ENCODE data around the gene CRYBG1.
"Not testable (repeated sequence)": the region's sequence is repeated elsewhere in the genome, so short reads cannot be mapped to it uniquely, and the experiment has no call there.

Gene CRYBG1

DNA sequence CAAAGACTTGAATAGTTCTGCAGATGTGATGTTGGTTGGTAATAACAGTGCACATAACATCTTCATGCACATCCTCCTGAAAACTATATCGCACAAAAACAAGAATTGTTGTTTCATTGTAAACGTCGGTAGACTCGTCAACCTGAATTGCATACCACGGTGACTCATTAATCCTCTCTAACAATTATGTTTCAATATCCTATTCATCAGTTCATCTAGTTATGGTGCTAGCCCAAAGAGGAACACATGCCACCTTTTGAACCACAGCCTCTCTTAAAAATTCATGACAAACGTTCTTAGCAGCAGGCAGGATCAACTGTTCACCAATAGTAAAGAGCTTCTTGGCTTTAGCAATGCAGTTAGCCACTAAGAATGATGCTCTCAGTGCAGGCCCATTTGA is 25.0 kb downstream of the CRYBG1 start:
- H3K4me3 ChIP-seq (ENCODE audit: low read depth, low read length) = no peak overlapping the region
- DNase-seq (ENCODE audit: low read depth) = no peak
- TF ChIP-seq, protein P1, sequence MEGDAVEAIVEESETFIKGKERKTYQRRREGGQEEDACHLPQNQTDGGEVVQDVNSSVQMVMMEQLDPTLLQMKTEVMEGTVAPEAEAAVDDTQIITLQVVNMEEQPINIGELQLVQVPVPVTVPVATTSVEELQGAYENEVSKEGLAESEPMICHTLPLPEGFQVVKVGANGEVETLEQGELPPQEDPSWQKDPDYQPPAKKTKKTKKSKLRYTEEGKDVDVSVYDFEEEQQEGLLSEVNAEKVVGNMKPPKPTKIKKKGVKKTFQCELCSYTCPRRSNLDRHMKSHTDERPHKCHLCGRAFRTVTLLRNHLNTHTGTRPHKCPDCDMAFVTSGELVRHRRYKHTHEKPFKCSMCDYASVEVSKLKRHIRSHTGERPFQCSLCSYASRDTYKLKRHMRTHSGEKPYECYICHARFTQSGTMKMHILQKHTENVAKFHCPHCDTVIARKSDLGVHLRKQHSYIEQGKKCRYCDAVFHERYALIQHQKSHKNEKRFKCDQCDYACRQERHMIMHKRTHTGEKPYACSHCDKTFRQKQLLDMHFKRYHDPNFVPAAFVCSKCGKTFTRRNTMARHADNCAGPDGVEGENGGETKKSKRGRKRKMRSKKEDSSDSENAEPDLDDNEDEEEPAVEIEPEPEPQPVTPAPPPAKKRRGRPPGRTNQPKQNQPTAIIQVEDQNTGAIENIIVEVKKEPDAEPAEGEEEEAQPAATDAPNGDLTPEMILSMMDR (conservative IDR thresholded peaks at IDR 0.05; ENCODE audit: low read depth, low read length) = no peak

DNA sequence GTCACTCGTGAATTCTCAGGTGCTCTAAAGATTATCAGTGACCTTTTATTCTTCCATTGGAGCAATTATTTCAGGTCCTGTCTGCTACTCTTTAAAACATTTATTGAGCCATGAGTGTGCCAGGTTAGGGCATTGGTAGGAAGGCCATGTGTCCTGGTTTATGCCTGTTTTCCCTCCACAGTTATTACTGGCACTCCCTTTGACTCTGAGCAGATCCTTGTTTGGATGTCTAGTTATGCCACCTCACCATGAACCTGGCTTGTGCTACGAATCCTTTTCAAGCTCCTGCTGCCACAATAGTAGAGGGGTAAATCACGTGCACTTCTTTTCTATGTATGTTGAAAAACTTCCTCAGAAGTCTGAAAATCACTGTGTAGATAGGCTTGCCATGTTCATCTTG is 27.4 kb downstream of the CRYBG1 start:
- TF ChIP-seq, protein P1 (conservative IDR thresholded peaks at IDR 0.05; ENCODE audit: low read depth, low read length) = no peak
- H3K4me3 ChIP-seq (ENCODE audit: low read depth, low read length) = no peak overlapping the region
- DNase-seq (ENCODE audit: low read depth) = no peak

GRCh38 chr6:106390088-106390487 is 29.6 kb downstream of the CRYBG1 start:
- DNase-seq (ENCODE audit: low read depth) = no peak
- no peak overlapping the region for H3K4me3 ChIP-seq (ENCODE audit: low read depth, low read length)
- TF ChIP-seq, protein P1 (conservative IDR thresholded peaks at IDR 0.05; ENCODE audit: low read depth, low read length) = no peak

DNA sequence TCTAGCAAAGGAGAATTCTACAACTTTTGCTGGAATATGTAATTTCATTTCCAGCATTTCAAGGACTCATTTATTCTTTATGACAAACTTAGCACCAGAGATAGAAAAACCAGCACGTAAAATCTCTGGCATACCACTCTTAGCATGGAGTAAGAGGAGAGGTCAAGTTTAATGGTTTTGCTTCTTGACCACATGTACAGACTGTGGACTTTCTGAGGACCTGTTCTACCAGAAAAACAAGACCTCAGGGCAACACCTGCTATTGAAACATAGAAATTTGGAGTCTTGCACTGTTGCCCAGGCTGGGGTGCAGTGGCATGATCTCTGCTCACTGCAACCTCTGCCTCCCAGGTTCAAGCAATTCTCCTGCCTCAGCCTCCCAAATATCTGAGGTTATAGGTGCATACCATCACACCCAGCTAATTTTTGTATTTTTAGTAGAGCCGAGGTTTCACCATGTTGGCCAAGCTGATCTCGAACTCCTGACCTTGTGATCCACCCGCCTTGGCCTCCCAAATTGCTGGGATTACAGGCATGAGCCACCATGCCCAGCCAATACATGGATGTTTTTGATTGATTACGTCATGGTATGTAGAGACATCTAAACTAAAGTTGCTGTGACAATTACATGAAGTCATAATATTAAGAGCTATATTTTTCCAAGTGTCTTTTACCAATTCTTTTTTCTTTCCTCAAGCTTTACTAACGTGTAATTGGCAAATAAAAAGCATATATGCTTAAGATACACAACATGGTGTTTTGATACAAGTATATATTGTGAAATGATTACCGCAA is 36.1 kb downstream of the CRYBG1 start:
- TF ChIP-seq, protein P1 (conservative IDR thresholded peaks at IDR 0.05; ENCODE audit: low read depth, low read length) = no peak
- no peak overlapping the region for H3K4me3 ChIP-seq (ENCODE audit: low read depth, low read length)
- no peak for DNase-seq (ENCODE audit: low read depth)

DNA sequence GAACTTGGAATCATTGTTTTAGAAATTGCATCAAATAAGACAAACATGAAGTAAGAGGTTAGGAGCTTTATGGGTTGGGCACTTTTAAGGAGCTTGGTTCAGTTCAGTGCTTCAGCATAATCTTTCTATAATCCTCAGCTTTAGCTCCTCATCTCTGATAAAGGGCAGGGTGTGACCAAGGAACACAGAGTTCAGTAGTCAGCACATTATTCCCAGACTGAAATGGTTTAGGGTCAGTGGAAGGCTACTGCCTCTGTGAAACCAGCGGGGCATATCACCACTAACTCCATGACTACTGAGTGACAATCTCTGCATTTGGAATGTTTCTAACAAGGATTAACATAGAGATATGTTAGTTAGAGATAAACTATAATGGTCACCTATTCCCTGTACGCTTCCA is 36.9 kb downstream of the CRYBG1 start:
- TF ChIP-seq, protein P1 (conservative IDR thresholded peaks at IDR 0.05; ENCODE audit: low read depth, low read length) = no peak
- DNase-seq (ENCODE audit: low read depth) = no peak

DNA sequence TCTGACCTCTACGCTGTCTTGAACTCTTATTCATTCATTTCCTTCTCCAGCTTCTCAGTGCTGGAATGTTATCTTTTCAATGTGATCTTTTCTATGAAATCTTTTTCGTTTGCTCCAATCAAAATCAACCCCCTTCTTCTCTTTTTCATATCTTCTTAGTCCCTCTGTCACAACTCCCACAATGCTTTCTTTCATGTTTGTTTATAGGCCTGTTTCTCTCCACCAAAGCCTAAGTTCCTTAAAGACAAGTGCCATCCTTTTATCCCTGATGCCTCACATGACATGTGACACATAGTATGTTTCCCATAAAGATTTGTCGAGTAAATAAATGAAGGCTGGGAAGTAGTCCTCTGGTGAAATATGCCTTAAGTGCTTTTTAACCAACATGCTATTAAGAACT is 38.1 kb downstream of the CRYBG1 start:
- H3K4me3 ChIP-seq (ENCODE audit: low read depth, low read length) = no peak overlapping the region
- no peak for DNase-seq (ENCODE audit: low read depth)
- TF ChIP-seq, protein P1 (conservative IDR thresholded peaks at IDR 0.05; ENCODE audit: low read depth, low read length) = no peak

More for the DNA sequence above, 36.9 kb downstream of the CRYBG1 start:
- no peak overlapping the region for H3K4me3 ChIP-seq (ENCODE audit: low read depth, low read length)

GRCh38 chr6:106405044-106405443 is 44.5 kb downstream of the CRYBG1 start:
- H3K4me3 ChIP-seq (ENCODE audit: low read depth, low read length) = not testable (repeated sequence)
- DNase-seq (ENCODE audit: low read depth) = peak; percentile 45
